WTC11 (cell line): Measurements from ENCODE around the gene SURF1. TPM values are rescaled to one million over a fixed set of nuclear protein-coding genes. Genes with fewer than 3 reads are reported as not detected.

ENCODE experiments used
- ATAC-seq: fragments of 200-7000 bp; cut with Tn5 transposase; 2 replicates; pipeline ENCODE4 v1.10.0; 2021; ENCODE audit warnings: mild to moderate bottlenecking, moderate library complexity
- CTCF ChIA-PET: fragments of 300-600 bp; sonication (Branson Sonifier 250); formaldehyde crosslinking; loops from one replicate; lab custom pipeline; 2021; ENCODE audit warnings: antibody characterized with exemption; lab: Charles Lee
- POLR2A ChIA-PET: fragments of 350-600 bp; sonication (Branson Sonifier 250); formaldehyde crosslinking; loops from one replicate; lab custom pipeline; 2021; ENCODE audit warnings: antibody characterized with exemption; lab: Charles Lee
- DNase-seq: peaks from one replicate; pipeline ENCODE4 v3.0.0; 2021; ENCODE audit warnings: low spot score
- H3K27ac Mint-ChIP-seq: 2 replicates; pipeline ENCODE4 v1.8.0; 2021; ENCODE audit warnings: mixed read lengths
- H3K27me3 Mint-ChIP-seq: 2 replicates; pipeline ENCODE4 v1.8.0; 2021; ENCODE audit warnings: low read depth, mild to moderate bottlenecking, moderate library complexity, mixed read lengths
- H3K36me3 Mint-ChIP-seq: 2 replicates; pipeline ENCODE4 v1.8.0; 2021; ENCODE audit warnings: mixed read lengths
- H3K4me1 Mint-ChIP-seq: 2 replicates; pipeline ENCODE4 v1.8.0; 2022; ENCODE audit warnings: mixed read lengths
- H3K4me3 Mint-ChIP-seq: 2 replicates; pipeline ENCODE4 v1.8.0; 2021; ENCODE audit warnings: mild to moderate bottlenecking, moderate library complexity, mixed read lengths
- H3K9me3 Mint-ChIP-seq: 2 replicates; pipeline ENCODE4 v1.8.0; 2021; ENCODE audit warnings: mixed read lengths
- AR ChIP-seq: fragments of 250-450 bp; sonication (Bioruptor Pico); IDR thresholded peaks from 2 replicates; pipeline ENCODE4 v1.9.0; 2021; ENCODE audit warnings: mild to moderate bottlenecking
- ATF3 ChIP-seq: sonication (generic); formaldehyde crosslinking; conservative IDR thresholded peaks from 2 replicates; pipeline ENCODE4 v1.8.1; 2022; ENCODE audit warnings: mild to moderate bottlenecking, missing genetic modification reagents
- E2F5 ChIP-seq: sonication (generic); formaldehyde crosslinking; IDR thresholded peaks from 2 replicates; pipeline ENCODE4 v1.8.1; 2022; ENCODE audit warnings: mild to moderate bottlenecking, moderate library complexity, missing genetic modification reagents
- ETV6 ChIP-seq: sonication (generic); formaldehyde crosslinking; IDR thresholded peaks from 2 replicates; pipeline ENCODE4 v1.8.1; 2022; ENCODE audit warnings: mild to moderate bottlenecking, missing genetic modification reagents
- FOXK1 ChIP-seq: sonication (generic); formaldehyde crosslinking; IDR thresholded peaks from 2 replicates; pipeline ENCODE4 v1.8.0; 2022; ENCODE audit warnings: mild to moderate bottlenecking, moderate library complexity, missing genetic modification reagents
- FOXP1 ChIP-seq: sonication (generic); formaldehyde crosslinking; IDR thresholded peaks from 2 replicates; pipeline ENCODE4 v1.8.0; 2022; ENCODE audit warnings: missing genetic modification reagents, mild to moderate bottlenecking, moderate library complexity, borderline replicate concordance
- GTF2I ChIP-seq: fragments of 250-450 bp; sonication (Bioruptor Pico); conservative IDR thresholded peaks from 2 replicates; pipeline ENCODE4 v1.4.0; 2021; ENCODE audit warnings: mild to moderate bottlenecking
- IRF1 ChIP-seq: sonication (generic); formaldehyde crosslinking; IDR thresholded peaks from 2 replicates; pipeline ENCODE4 v1.8.0; 2023; ENCODE audit warnings: missing genetic modification reagents
- IRF2 ChIP-seq: sonication (generic); formaldehyde crosslinking; IDR thresholded peaks from 2 replicates; pipeline ENCODE4 v1.8.0; 2022; ENCODE audit warnings: low read depth, missing genetic modification reagents, borderline replicate concordance
- KAT7 ChIP-seq: sonication (generic); formaldehyde crosslinking; IDR thresholded peaks from 2 replicates; pipeline ENCODE4 v1.8.1; 2023; ENCODE audit warnings: missing genetic modification reagents, mild to moderate bottlenecking, borderline replicate concordance
- MAX ChIP-seq: sonication (generic); formaldehyde crosslinking; IDR thresholded peaks from 2 replicates; pipeline ENCODE4 v1.8.0; 2022; ENCODE audit warnings: mild to moderate bottlenecking, missing genetic modification reagents
- NFE2L1 ChIP-seq: sonication (generic); formaldehyde crosslinking; IDR thresholded peaks from 2 replicates; pipeline ENCODE4 v1.8.1; 2023; ENCODE audit warnings: missing genetic modification reagents
- PREB ChIP-seq: sonication (generic); formaldehyde crosslinking; IDR thresholded peaks from 2 replicates; pipeline ENCODE4 v1.8.1; 2022; ENCODE audit warnings: mild to moderate bottlenecking, missing genetic modification reagents, moderate library complexity, borderline replicate concordance
- SMAD4 ChIP-seq: sonication (generic); formaldehyde crosslinking; IDR thresholded peaks from 2 replicates; pipeline ENCODE4 v1.8.0; 2022; ENCODE audit warnings: mild to moderate bottlenecking, missing genetic modification reagents
- SP1 ChIP-seq: sonication (generic); formaldehyde crosslinking; conservative IDR thresholded peaks from 2 replicates; pipeline ENCODE4 v1.8.1; 2022; ENCODE audit warnings: missing genetic modification reagents
- TP53 ChIP-seq: sonication (generic); formaldehyde crosslinking; IDR thresholded peaks from 2 replicates; pipeline ENCODE4 v1.8.1; 2023; ENCODE audit warnings: mild to moderate bottlenecking, missing genetic modification reagents
- ZNF138 ChIP-seq: sonication (generic); formaldehyde crosslinking; conservative IDR thresholded peaks from 2 replicates; pipeline ENCODE4 v1.8.1; 2022; ENCODE audit warnings: mild to moderate bottlenecking, moderate library complexity, missing genetic modification reagents
- ZNF219 ChIP-seq: sonication (generic); formaldehyde crosslinking; IDR thresholded peaks from 2 replicates; pipeline ENCODE4 v1.8.0; 2023; ENCODE audit warnings: missing genetic modification reagents, mild to moderate bottlenecking, borderline replicate concordance
- ZNF532 ChIP-seq: fragments of 250-450 bp; sonication (Bioruptor Pico); IDR thresholded peaks from 2 replicates; pipeline ENCODE4 v1.9.0; 2021; ENCODE audit warnings: mild to moderate bottlenecking, borderline replicate concordance
- total RNA-seq: library from RNA; stranded (reverse); gene quantifications from 3 replicates; pipeline ENCODE4 v1.2.3, GENCODE V29; 2021

The SURF1 gene
- total RNA-seq, 1 experiment from 2014 or later: 33.3 TPM

GRCh38 chr9:133355881-133356357, 368 bp downstream of the SURF1 start:
- Mint-ChIP-seq H3K27ac (no peak overlapping the region; the same call in 1 of the 2 replicates), H3K9me3 (no peaks in the 10 kb centered on the region), H3K36me3 (peaks cover 33% of the 10 kb centered on the region), H3K4me3 (peak overlapping the region; percentile 90), H3K27me3 (no peaks in the 10 kb centered on the region), H3K4me1 (peaks cover 17% of the 10 kb centered on the region)
- ChIA-PET CTCF (interaction anchor here (0.6 to 7.9 kb wide), 10 partner anchors 8 to 212 kb away, joined by 3 to 74 read pairs (median 6); partner anchors contain the start of genes CACFD1, MED22 and RPL7A), POLR2A (interaction anchor here (0.7 to 1.7 kb wide), 3 partner anchors 8 to 369 kb away, joined by 4 to 9 read pairs (median 7); partner anchors contain the start of genes MED22 and RPL7A)
- DNase-seq: peak; percentile 26
- TF ChIP-seq MAX (CRISPR knock-in tag) (no peak), ZNF138 (no peak), AR (CRISPR knock-in tag) (no peak), KAT7 (CRISPR knock-in tag) (no peak), ZNF532 (CRISPR knock-in tag) (no peak), IRF1 (CRISPR knock-in tag) (no peak), NFE2L1 (CRISPR knock-in tag) (no peak), SP1 (CRISPR knock-in tag) (no peak)
- ATAC-seq: peak; percentile 2

GRCh38 chr9:133354766-133355165, 1.5 kb downstream of the SURF1 start:
- CTCF ChIA-PET: interaction anchor here (1.2 to 7.9 kb wide), 5 partner anchors 12 to 169 kb away, joined by 3 to 74 read pairs (median 5); partner anchors contain the start of gene CACFD1
- Mint-ChIP-seq H3K4me3 (peak overlapping the region; percentile 90), H3K4me1 (peaks cover 20% of the 10 kb centered on the region), H3K27me3 (no peaks in the 10 kb centered on the region), H3K9me3 (no peaks in the 10 kb centered on the region), H3K36me3 (peaks cover 42% of the 10 kb centered on the region), H3K27ac (no peak overlapping the region)
- POLR2A ChIA-PET: interaction anchor here (1.0 kb wide), 1 partner anchor 13 kb away, joined by 3 read pairs; no protein-coding TSS in a partner anchor
- TF ChIP-seq ZNF219 (no peak), IRF2 (CRISPR knock-in tag) (no peak), NFE2L1 (CRISPR knock-in tag) (no peak), FOXP1 (no peak), PREB (CRISPR knock-in tag) (no peak), E2F5 (CRISPR knock-in tag) (no peak), GTF2I (CRISPR knock-in tag) (no peak), ETV6 (no peak), ATF3 (CRISPR knock-in tag) (no peak), TP53 (CRISPR knock-in tag) (no peak), IRF1 (CRISPR knock-in tag) (no peak), SMAD4 (no peak), FOXK1 (CRISPR knock-in tag) (no peak)
- DNase-seq (no peak), ATAC-seq (no peak)
